K562 (cell line): ENCODE measurements around the gene UCKL1. TPM values are rescaled to one million over a fixed set of nuclear protein-coding genes. Genes with fewer than 3 reads are reported as not detected.

ENCODE experiments used
- CUX1 ChIP-seq: fragments of 200-800 bp; sonication (Bioruptor generic); IDR thresholded peaks from 2 replicates; pipeline ENCODE4 v1.6.1; 2016; ENCODE audit warnings: missing genetic modification characterization, missing compliant biosample characterization
- MGA ChIP-seq: fragments of 450-650 bp; IDR thresholded peaks from 2 replicates; pipeline ENCODE4 v1.6.1; 2016; ENCODE audit warnings: mild to moderate bottlenecking, moderate library complexity
- NFE2 ChIP-seq: IDR thresholded peaks from 2 replicates; pipeline ENCODE4 v1.6.1; 2014; ENCODE audit warnings: antibody characterized with exemption, low read depth
- POU5F1 ChIP-seq: fragments of 150-350 bp; IDR thresholded peaks from 2 replicates; pipeline ENCODE4 v1.6.1; 2014; ENCODE audit warnings: borderline replicate concordance, low read length, low read depth, mild to moderate bottlenecking; ENCODE audit not compliant: partially characterized antibody
- RFX1 ChIP-seq: fragments of 450-650 bp; IDR thresholded peaks from 2 replicates; pipeline ENCODE4 v1.6.1; 2016; ENCODE audit warnings: mild to moderate bottlenecking, moderate library complexity
- VEZF1 ChIP-seq: fragments of 200-800 bp; sonication (Bioruptor generic); IDR thresholded peaks from 2 replicates; pipeline ENCODE4 v1.6.1; 2017; ENCODE audit warnings: missing genetic modification characterization, missing compliant biosample characterization
- ZNF282 ChIP-seq: sonication (generic); formaldehyde crosslinking; IDR thresholded peaks from 2 replicates; pipeline ENCODE4 v1.8.1; 2023; ENCODE audit warnings: missing genetic modification reagents
- ZNF384 ChIP-seq: IDR thresholded peaks from 2 replicates; pipeline ENCODE4 v1.6.1; 2012; ENCODE audit warnings: low read depth, low read length, improper control_type of control experiment
- polyA plus RNA-seq, 8 experiments: library from polyadenylated mRNA; depleted of rRNA in 4 of 8; stranded (reverse) in 5 of 8; unstranded in 3 of 8; fragments of >200 nt; fragmentation: Nextera tagmentation in 2 of 8; fragmentation: Illumina TruSeq in 1 of 8; extraction: Ambion mirVana in 2 of 8; extraction: Trizol in 1 of 8; gene quantifications; 2 replicates each; pipeline versions ENCODE4 v1.2.1 to v1.2.3, GENCODE V29; 2011 to 2014; ENCODE audit warnings: inconsistent platforms in 1 of 8, missing spikeins in 1 of 8
- total RNA-seq, 7 experiments: library from RNA; depleted of rRNA in 6 of 7; stranded (reverse); fragments of >200 nt in 6 of 7; fragmentation: Illumina TruSeq in 2 of 7; extraction: Trizol in 2 of 7; gene quantifications; 2 replicates each; pipeline versions ENCODE4 v1.2.1 to v1.2.3, GENCODE V29; 2011 to 2021; ENCODE audit warnings: low replicate concordance in 1 of 7

Gene UCKL1
- total and polyA plus RNA-seq, 9 of the 15 experiments (the other 6 are each of a cell fraction or from before 2014, with no cell fraction given) = 3.1 to 52.8 (median 24.2) TPM

- no peak for TF ChIP-seq CUX1 (CRISPR knock-in tag)
- TF ChIP-seq MGA = no peak
- TF ChIP-seq RFX1 = no peak
- no peak for TF ChIP-seq ZNF282 (CRISPR knock-in tag)
- peak; percentile 77 for TF ChIP-seq VEZF1 (CRISPR knock-in tag)
- TF ChIP-seq NFE2 = peak; percentile 45; the same call in 1 of the 2 replicates
- no peak for TF ChIP-seq POU5F1
- TF ChIP-seq ZNF384 = no peak
These were observed 931 bp upstream of the UCKL1 start (continued) for GRCh38 chr20:63957004-63957689.
